HG02981 (cell line): ENCODE results near the gene GJC3.
"Not testable (repeated sequence)": the region's sequence is repeated elsewhere in the genome, so short reads cannot be mapped to it uniquely, and the experiment has no call there.

Source experiments
- ATAC-seq: cut with Tn5 transposase; IDR thresholded peaks from one replicate; pipeline ENCODE4 v1.9.1; 2021; ENCODE audit warnings: mild to moderate bottlenecking, moderate library complexity; ENCODE audit not compliant: unreplicated experiment

GJC3 gene

DNA sequence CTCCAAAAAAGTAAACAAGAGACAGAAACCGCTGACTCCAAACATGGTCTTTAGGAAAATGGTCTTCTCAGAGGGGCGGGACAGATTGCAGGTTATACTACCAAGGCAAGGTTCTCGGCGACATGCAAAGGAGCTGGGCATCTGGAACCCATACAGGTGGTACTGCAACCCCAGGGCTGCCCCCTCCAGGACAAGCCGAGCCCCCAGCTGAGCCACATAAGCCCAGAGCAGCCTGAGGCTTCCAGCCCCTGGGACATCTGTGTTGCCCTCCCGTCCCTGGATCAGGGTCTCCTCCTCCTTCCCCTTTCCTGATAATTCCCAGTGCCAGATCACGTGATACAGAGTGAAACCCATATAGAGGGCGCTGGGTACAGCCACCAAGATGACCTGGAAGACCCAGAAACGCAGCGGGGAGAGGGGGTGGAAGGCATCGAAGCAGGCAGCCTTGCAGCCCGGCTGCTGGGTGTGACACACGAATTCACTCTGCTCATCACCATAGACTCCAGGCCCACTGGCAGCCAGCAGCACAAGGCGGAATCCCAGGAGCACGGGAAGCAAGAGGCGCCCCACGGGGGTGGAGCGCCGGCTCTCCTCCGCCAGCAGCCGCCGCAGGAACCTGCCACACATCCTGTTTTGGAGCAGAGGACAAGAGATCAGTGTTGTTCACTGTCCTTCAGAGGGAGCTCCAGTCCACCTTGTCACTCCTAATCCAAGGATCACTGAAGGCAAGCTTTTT, at the start of gene GJC3:
Gene GJC3, minus strand, starts transcription at position 627 of the 736 bp plus-strand sequence. Its CDS starts 0 bp downstream, at position 627.
- no peak for ATAC-seq

DNA sequence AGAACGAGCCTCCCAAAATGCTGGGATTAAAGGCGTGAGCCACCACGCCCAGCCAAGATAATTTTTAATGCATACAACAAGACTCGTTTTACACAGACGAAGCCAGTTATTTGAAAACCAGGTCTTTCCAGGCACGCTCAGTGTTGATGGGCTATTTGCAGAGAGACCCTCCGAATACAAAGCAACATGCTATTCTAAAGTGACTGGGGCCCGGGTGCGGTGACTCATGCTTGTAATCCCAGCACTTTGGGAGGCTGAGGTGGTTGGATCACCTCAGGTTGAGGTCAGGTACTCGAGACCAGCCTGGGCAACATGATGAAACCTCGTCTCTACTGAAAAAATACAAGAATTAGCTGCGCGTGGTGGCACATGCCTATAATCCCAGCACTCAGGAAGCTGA, 47.2 kb upstream of the GJC3 start:
- no peak for ATAC-seq

- no peak for ATAC-seq
Observed at GRCh38 chr7:99975782-99976521, 46.5 kb upstream of the GJC3 start, which contains the start of gene AZGP1. AZGP1 (minus strand) TSS chr7:99976031; CDS start chr7:99976020, 11 bp downstream.

DNA sequence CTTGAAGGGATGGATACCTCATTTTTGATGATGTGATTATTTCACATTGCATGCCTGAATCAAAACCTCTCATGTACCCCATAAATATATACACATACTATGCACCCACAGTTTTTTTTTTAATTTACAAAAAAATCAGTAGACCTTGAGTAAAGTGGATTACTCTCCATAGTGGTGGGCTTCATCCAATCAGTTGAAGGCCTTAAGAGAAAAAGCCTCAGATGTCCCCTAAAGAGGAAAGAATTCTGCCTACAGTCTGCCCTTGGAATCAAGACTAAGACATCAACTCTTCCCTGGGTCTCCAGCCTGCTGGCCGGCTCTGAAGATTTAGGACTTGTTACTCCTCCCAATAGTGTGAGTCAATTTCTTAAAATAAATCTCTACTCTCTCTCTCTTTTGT, 45.3 kb upstream of the GJC3 start:
- no peak for ATAC-seq

DNA sequence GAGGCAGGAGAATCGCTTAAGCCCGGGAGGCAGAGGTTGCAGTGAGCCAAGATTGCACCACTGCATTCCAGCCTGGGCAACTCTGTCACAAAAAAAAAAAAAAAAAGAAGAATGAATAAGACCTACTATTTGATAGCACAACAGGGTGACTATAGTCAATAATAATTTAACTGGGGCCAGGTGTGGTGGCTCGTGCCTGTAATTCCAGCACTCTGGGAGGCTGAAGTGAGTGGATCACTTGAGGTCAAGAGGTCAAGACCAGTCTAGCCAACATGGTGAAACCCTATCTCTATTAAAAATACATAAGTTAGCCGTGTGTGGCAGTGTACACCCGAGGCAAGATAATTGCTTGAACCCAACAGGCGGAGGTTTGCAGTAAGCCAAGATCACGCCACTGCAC, 44.4 kb upstream of the GJC3 start:
- not testable (repeated sequence) for ATAC-seq

DNA sequence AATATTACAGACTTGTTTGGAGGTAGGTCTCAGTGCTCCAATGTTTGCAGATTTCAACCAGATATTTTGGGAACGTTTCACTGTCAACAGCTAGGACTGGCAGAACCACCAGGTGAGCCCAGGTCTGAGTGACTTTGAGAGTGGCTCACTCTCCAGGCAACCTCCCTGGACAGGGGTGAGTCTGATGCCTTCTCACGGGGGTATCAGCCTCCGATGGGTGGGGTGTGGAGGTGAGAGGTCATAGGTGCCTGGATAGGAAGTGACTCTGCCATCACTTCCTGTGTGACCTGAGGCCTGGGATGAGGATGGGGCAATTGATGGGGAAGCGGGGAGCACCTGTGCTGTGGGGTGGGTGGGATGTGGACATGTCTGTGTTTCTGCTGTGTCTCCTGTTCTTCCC, 41.8 kb upstream of the GJC3 start:
- ATAC-seq, result no peak

DNA sequence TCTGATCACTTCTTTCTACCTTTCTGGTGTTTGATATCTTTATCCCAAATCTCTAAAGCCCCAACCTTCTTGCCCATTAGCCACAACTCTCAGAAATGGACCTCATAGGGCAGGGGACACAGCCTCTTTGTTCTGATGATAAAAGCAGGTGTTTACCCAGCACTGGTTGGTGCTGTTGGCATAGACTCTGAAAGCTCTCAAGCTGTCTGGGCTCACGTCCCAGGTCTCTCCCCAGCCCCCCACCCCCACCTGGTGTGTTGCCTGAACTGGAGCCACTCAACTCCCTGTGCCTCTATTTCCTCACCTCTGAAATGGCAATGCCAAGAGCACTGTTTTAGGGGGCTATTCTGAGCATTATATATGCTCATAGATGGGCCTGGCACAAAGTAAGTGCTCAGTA, 40.4 kb upstream of the GJC3 start:
- not testable (repeated sequence) for ATAC-seq

DNA sequence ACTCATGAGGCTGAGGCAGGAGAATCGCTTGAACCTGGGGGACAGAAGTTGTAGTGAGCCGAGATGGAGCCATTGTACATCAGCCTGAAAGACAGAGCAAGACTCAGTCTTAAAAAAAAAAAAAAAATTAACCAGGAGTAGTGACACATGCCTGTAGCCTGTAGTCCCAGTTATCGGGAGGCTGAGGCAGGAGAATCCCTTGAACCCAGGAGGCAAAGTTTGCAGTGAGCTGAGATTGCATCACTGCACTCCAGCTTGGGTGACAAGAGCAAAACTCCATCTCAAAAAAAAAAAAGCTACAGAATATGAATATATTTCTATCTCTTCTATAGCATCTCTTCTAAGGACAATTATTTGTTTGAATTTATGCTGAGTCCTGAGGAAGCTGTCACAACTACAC, 39.9 kb upstream of the GJC3 start:
- ATAC-seq, result no peak

GRCh38 chr7:99958564-99959227, 29.3 kb upstream of the GJC3 start:
- ATAC-seq, result no peak

- no peak for ATAC-seq
Observed at GRCh38 chr7:99955247-99955646, 25.8 kb upstream of the GJC3 start.

GRCh38 chr7:99954643-99955042, 25.2 kb upstream of the GJC3 start:
- ATAC-seq, result not testable (repeated sequence)

DNA sequence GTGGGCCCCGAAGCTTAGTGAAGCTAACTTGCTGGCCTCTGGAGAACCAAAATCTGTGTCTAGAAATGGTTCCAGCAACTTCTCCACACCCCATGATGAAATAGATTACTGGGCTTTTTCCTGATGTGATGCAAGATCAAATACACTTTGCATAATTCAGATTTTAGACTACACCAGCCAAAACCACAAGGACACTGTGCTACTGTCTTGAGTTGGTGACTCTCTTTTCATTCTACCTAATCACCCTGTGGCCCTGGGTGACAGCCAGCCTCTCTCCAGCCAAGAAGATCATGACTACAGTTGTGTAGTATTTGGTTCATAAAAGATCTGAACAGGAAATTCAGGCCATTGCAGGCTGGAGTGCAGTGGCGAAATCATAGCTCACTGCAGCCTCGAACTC, 24.2 kb upstream of the GJC3 start:
- ATAC-seq, result no peak

GRCh38 chr7:99952649-99953048, 23.2 kb upstream of the GJC3 start:
- not testable (repeated sequence) for ATAC-seq

GRCh38 chr7:99950819-99951218, 21.4 kb upstream of the GJC3 start:
- not testable (repeated sequence) for ATAC-seq

DNA sequence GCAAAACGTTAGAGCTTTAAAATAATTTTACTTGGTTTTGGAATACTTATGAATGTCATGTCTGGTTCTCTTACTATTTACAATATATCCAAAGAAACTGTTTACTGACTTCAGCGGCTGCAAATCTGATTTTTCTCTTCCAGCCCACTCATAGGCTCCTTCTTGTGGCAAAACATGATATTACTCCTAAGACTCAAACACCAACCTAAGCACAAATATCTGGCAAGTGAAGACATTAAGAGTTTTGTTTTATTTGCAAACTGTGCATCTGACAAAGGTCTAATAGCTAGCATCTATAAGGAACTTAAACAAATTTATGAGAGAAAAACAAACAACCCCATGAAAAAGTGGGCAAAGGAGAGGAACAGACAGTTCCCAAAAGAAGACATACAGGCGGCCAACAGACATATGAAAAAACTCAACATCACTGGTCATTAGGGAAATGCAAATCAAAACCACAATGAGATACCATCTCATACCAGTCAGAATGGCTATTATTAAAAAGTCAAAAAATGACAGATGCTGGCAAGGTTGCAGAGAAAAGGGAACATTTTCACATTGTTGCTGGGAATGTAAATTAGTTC, 20.3 kb upstream of the GJC3 start:
- no peak for ATAC-seq

DNA sequence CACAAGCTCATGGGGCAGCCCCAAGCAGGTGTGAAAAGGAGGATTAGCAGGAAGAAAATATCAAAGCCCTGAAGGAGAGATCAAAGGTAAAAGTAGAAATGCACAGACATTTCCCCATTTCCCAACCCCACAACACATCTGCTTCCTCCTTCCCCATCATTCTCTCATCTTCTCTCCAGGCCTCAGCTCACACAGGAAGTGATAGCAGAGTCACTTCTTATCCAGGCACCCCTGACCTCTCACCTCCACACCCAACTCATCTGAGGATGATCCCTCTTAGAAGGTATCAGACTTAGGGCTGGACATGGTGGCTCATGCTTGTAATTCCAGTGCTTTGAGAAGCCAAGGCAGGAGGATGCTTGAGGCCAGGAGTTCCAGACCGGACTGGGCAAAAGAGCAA, 18.2 kb upstream of the GJC3 start:
- ATAC-seq, result no peak

DNA sequence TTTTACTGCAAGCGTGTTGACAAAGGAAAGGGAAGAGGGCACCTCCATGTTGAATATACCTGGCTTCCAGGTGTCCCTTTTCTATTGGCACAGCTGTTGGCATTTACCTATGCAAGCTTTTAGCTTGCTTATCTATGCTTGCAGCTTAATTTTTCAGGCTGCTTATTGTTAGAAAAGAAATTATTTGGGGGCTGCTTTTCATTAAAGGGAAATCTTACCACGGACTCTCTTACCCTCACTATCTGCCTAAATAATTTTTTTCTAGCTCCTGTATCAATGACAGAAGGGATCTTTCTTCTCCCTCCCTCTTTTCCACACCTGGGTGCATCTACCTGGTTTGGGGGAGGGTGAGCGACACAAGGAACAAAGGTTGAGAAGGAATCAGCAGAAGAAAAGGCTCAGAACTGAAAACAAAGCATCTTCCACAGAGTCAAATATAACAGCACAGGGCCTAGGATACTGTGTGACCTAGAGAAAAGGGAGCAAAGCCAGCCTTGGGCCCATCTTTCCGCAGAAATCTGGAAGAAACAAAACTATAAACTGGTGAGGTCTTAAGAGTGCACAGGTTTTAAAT, 15.2 kb upstream of the GJC3 start:
- ATAC-seq, result no peak

DNA sequence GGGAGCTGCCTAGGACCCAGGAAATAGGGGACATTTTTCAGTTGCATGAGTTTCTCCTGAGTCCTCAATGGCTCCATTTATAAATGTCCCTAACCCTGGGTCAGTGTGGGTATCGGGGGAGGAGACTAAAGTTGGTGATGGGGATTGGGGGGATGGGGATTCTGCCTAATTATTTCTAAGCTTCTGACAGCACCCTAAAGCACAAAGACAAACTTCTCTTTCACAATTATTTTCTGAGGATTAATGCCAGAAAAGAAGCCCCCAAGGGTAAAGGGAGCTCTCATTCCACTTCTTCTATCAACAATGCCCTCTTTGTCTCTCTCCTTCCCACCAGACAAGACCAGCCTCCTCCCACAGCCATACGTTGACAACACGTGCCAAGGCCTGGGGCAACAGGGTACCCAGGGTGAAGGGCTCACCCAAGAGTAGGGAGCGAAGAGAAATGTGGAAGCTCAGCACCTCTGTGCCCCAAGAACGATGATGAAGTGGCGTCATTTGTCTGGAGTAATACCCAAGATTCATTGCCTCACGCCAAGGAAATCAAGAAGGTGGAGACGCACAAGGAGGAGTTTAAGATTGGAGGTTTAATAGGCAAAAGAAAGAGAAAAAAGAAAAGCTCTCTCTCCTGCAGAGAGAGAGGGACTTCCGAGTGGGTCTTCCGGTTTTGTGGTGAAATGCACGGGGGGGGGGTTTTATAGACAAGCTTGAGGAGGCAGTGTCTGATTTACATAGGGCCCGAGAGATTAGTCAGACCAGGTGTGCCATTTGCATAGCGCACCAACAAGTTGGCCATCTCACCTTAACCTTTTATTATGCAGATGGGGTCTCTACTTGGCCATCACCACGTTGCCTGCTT, 14.4 kb upstream of the GJC3 start:
- no peak for ATAC-seq

- ATAC-seq, result no peak
Observed at GRCh38 chr7:99938296-99938695, 8.9 kb upstream of the GJC3 start.

- ATAC-seq, result not testable (repeated sequence)
Observed at GRCh38 chr7:99935009-99935408, 5.6 kb upstream of the GJC3 start.
